Liver (tissue), 9 donors: ENCODE results near the gene MGST3. TPM values are rescaled to one million over a fixed set of nuclear protein-coding genes. Genes with fewer than 3 reads are reported as not detected.

Experiments
- DNase-seq: peaks from one replicate; pipeline ENCODE4 v3.0.0-alpha.2; 2017; ENCODE audit warnings: low spot score
- H3K27ac ChIP-seq, 2 donors: one replicate each; pipeline ENCODE4 v1.7.0; 2013; ENCODE audit warnings: inconsistent platforms in 2 of 2, low read length in 2 of 2, control low read depth in 1 of 2, low read depth in 1 of 2, mild to moderate bottlenecking in 1 of 2
- H3K27me3 ChIP-seq, 4 donors: one replicate each; pipeline versions ENCODE4 v1.6.1 to v1.7.0; 2013; ENCODE audit warnings: low read length in 3 of 4, inconsistent platforms in 1 of 4, mild to moderate bottlenecking in 1 of 4, moderate library complexity in 1 of 4; ENCODE audit not compliant: control insufficient read depth in 4 of 4, insufficient read depth in 4 of 4
- H3K36me3 ChIP-seq, 4 donors: one replicate each; pipeline versions ENCODE4 v1.6.1 to v1.7.0; 2013; ENCODE audit warnings: low read length in 3 of 4, mild to moderate bottlenecking in 3 of 4, low read depth in 1 of 4, moderate library complexity in 1 of 4; ENCODE audit not compliant: control insufficient read depth in 4 of 4, insufficient read depth in 3 of 4
- H3K4me1 ChIP-seq, 4 donors: one replicate each; pipeline versions ENCODE4 v1.6.1 to v1.7.0; 2013; ENCODE audit warnings: low read length in 3 of 4, mild to moderate bottlenecking in 3 of 4, moderate library complexity in 1 of 4; ENCODE audit not compliant: control insufficient read depth in 4 of 4, insufficient read depth in 4 of 4
- H3K4me3 ChIP-seq, 3 donors: one replicate each; pipeline versions ENCODE4 v1.6.1 to v1.7.0; 2013; ENCODE audit warnings: low read length in 3 of 3, control low read depth in 1 of 3, low read depth in 1 of 3, mild to moderate bottlenecking in 1 of 3
- H3K9ac ChIP-seq, 2 donors: one replicate each; pipeline ENCODE4 v1.7.0; 2013; ENCODE audit warnings: low read length in 2 of 2, mild to moderate bottlenecking in 2 of 2, moderate library complexity in 2 of 2, control low read depth in 1 of 2, low read depth in 1 of 2
- H3K9me3 ChIP-seq, 4 donors: one replicate each; pipeline versions ENCODE4 v1.6.1 to v1.7.0; 2013; ENCODE audit warnings: low read length in 3 of 4; ENCODE audit not compliant: control insufficient read depth in 4 of 4
- EGR1 ChIP-seq, 2 donors: IDR thresholded peaks; 2 replicates each; pipeline ENCODE4 v1.6.1; 2016 to 2018; ENCODE audit warnings: antibody characterized with exemption in 2 of 2, low read depth in 2 of 2
- FOXA1 ChIP-seq: IDR thresholded peaks from 2 replicates; pipeline ENCODE4 v1.6.1; 2016; ENCODE audit warnings: antibody characterized with exemption
- FOXA2 ChIP-seq: IDR thresholded peaks from 2 replicates; pipeline ENCODE4 v1.6.1; 2016; ENCODE audit warnings: antibody characterized with exemption
- GABPA ChIP-seq, 2 donors: IDR thresholded peaks in 1 of 2; conservative IDR thresholded peaks in 1 of 2; 2 replicates each; pipeline ENCODE4 v1.6.1; 2016; ENCODE audit warnings: antibody characterized with exemption in 2 of 2, mild to moderate bottlenecking in 1 of 2, moderate library complexity in 1 of 2
- HNF4A ChIP-seq, 2 donors: conservative IDR thresholded peaks; 2 replicates each; pipeline ENCODE4 v1.6.1; 2016; ENCODE audit warnings: antibody characterized with exemption in 2 of 2, mild to moderate bottlenecking in 2 of 2
- HNF4G ChIP-seq: IDR thresholded peaks from 2 replicates; pipeline ENCODE4 v1.6.1; 2016; ENCODE audit warnings: antibody characterized with exemption
- JUND ChIP-seq, 2 donors: IDR thresholded peaks; 2 replicates each; pipeline ENCODE4 v1.6.1; 2016; ENCODE audit warnings: antibody characterized with exemption in 2 of 2
- RAD21 ChIP-seq, 2 donors: IDR thresholded peaks; 2 replicates each; pipeline ENCODE4 v1.6.1; 2016; ENCODE audit warnings: antibody characterized with exemption in 2 of 2, mild to moderate bottlenecking in 2 of 2
- RXRA ChIP-seq, 2 donors: IDR thresholded peaks; 2 replicates each; pipeline ENCODE4 v1.6.1; 2017 to 2018; ENCODE audit warnings: antibody characterized with exemption in 2 of 2, mild to moderate bottlenecking in 1 of 2
- SP1 ChIP-seq: IDR thresholded peaks from 2 replicates; pipeline ENCODE4 v1.6.1; 2018; ENCODE audit warnings: antibody characterized with exemption, mild to moderate bottlenecking
- TAF1 ChIP-seq: conservative IDR thresholded peaks from 2 replicates; pipeline ENCODE4 v1.6.1; 2016; ENCODE audit warnings: antibody characterized with exemption, mild to moderate bottlenecking
- YY1 ChIP-seq: IDR thresholded peaks from 2 replicates; pipeline ENCODE4 v1.6.1; 2016; ENCODE audit warnings: antibody characterized with exemption, mild to moderate bottlenecking
- WGBS: extraction: QIAGEN DNeasy Blood & Tissue Kit; methylation state at CpG from one replicate; pipeline ENCODE4 v1.1.7; 2013; 5-methylcytosine and 5-hydroxymethylcytosine counted together
- polyA plus RNA-seq, 2 donors: library from polyadenylated mRNA; stranded (reverse) in 1 of 2; unstranded in 1 of 2; fragments of 200-250 nt in 1 of 2; fragments of >200 nt in 1 of 2; fragmentation: Nextera tagmentation in 1 of 2; extraction: Ambion mirVana in 1 of 2; gene quantifications; one replicate each; pipeline versions ENCODE4 v1.2.1 to v1.2.3, GENCODE V29; 2013 to 2015
- total RNA-seq, 2 donors: library from RNA; depleted of rRNA; stranded (reverse); fragments of >200 nt; gene quantifications; one replicate each; pipeline ENCODE4 v1.2.3, GENCODE V29; 2014
- TF ChIP-seq, protein P1 (sequence below): IDR thresholded peaks from 2 replicates; pipeline ENCODE4 v1.6.1; 2016; ENCODE audit warnings: antibody characterized with exemption
- TF ChIP-seq, protein P2 (sequence below): IDR thresholded peaks from 2 replicates; pipeline ENCODE4 v1.6.1; 2016; ENCODE audit warnings: antibody characterized with exemption, mild to moderate bottlenecking
- TF ChIP-seq, protein P3 (sequence below): IDR thresholded peaks from 2 replicates; pipeline ENCODE4 v1.6.1; 2016; ENCODE audit warnings: antibody characterized with exemption
- donor health status: healthy.
- donor health status: healthy.
- donor health status: healthy.
- donor health status: healthy.
- donor health status: healthy.

MGST3 gene
- total and polyA plus RNA-seq, 4 donors = 68.7 to 307 (median 181) TPM

DNA sequence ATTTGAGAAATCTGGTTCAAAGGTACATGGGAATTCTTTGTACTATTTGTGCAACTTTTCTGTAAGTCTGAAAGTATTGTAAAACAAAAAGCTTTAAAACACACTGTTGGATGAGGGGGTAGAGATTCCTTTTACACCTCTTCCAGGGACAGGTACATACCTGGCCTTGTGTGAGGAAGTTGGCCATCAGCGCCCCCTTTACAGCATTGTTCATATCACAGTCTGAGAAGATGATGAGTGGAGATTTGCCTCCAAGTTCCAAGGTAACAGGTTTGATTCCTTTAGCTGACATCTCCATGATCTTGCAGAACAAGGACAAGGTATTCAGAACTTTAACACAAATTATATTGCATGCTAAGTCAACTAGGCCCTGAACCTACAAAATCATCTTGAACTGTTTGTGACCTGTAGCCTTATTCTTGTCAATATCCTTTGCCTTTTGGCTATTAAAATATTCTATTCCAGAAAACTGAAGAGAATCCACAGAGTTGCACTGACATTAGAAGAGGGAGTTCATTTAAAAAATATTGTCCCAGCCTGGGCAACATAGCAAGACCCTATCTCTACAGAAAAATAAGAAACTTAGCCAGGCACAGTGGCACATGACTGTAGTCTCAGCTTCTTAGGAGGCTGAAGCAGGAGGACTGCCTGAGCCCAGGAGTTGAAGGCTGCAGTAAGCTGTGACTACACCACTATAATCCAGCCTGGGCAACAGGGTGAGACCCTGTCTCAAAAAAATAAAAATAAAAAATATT, 48.4 kb downstream of the MGST3 start:
- H3K36me3 ChIP-seq = peaks cover 5 to 47% (median 37%) of the 10 kb centered on the region in 4 donors

DNA sequence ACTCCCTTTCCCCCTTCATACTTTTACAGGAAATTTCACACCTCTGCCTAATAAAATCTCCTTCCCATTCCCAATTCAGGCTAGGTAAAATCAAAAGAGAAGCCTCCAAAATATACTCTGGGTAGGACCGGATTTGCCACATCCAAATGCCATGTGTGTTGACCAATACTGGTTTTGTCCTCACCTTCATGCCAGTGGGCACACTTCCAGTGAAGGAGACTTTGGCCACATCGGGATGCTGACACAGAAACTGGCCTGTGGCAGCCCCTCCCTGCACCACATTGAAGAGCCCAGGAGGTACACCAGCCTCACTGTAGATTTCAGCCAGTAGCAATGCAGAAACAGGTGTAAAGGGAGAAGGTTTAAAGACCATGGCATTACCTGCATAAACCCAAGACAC, 49.3 kb downstream of the MGST3 start:
- H3K9ac ChIP-seq = no peak overlapping the region
- peak overlapping the region; percentile 19 to 69 for H3K27ac ChIP-seq
- no peak overlapping the region for H3K4me3 ChIP-seq
- 32% methylated on average over 2 of the region's 2 CpGs for WGBS
- no peaks in the 10 kb centered on the region for H3K27me3 ChIP-seq
- H3K36me3 ChIP-seq = peaks cover 5 to 47% (median 37%) of the 10 kb centered on the region in 4 donors
- no peaks in the 10 kb centered on the region for H3K9me3 ChIP-seq
- DNase-seq = no peak
- H3K4me1 ChIP-seq = peaks cover 0 to 18% (median 9%) of the 10 kb centered on the region in 4 donors
- TF ChIP-seq SP1 = peak; percentile 89
- TF ChIP-seq RAD21 (IDR thresholded peaks at IDR 0.05) = peak; percentile 44 to 58
- TF ChIP-seq, protein P1, sequence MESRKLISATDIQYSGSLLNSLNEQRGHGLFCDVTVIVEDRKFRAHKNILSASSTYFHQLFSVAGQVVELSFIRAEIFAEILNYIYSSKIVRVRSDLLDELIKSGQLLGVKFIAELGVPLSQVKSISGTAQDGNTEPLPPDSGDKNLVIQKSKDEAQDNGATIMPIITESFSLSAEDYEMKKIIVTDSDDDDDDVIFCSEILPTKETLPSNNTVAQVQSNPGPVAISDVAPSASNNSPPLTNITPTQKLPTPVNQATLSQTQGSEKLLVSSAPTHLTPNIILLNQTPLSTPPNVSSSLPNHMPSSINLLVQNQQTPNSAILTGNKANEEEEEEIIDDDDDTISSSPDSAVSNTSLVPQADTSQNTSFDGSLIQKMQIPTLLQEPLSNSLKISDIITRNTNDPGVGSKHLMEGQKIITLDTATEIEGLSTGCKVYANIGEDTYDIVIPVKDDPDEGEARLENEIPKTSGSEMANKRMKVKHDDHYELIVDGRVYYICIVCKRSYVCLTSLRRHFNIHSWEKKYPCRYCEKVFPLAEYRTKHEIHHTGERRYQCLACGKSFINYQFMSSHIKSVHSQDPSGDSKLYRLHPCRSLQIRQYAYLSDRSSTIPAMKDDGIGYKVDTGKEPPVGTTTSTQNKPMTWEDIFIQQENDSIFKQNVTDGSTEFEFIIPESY = peak; percentile 35
- TF ChIP-seq, protein P2, sequence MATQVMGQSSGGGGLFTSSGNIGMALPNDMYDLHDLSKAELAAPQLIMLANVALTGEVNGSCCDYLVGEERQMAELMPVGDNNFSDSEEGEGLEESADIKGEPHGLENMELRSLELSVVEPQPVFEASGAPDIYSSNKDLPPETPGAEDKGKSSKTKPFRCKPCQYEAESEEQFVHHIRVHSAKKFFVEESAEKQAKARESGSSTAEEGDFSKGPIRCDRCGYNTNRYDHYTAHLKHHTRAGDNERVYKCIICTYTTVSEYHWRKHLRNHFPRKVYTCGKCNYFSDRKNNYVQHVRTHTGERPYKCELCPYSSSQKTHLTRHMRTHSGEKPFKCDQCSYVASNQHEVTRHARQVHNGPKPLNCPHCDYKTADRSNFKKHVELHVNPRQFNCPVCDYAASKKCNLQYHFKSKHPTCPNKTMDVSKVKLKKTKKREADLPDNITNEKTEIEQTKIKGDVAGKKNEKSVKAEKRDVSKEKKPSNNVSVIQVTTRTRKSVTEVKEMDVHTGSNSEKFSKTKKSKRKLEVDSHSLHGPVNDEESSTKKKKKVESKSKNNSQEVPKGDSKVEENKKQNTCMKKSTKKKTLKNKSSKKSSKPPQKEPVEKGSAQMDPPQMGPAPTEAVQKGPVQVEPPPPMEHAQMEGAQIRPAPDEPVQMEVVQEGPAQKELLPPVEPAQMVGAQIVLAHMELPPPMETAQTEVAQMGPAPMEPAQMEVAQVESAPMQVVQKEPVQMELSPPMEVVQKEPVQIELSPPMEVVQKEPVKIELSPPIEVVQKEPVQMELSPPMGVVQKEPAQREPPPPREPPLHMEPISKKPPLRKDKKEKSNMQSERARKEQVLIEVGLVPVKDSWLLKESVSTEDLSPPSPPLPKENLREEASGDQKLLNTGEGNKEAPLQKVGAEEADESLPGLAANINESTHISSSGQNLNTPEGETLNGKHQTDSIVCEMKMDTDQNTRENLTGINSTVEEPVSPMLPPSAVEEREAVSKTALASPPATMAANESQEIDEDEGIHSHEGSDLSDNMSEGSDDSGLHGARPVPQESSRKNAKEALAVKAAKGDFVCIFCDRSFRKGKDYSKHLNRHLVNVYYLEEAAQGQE = no peak
- TF ChIP-seq YY1 = peak; percentile 28
- TF ChIP-seq RXRA (IDR thresholded peaks at IDR 0.05) = peak; percentile 92
- peak; percentile 70 for TF ChIP-seq HNF4G
- no peak for TF ChIP-seq EGR1 (IDR thresholded peaks at IDR 0.05; ENCODE audit: low read depth in 2 of 2)
- TF ChIP-seq FOXA2 = peak; percentile 48

More for the DNA sequence above, 48.4 kb downstream of the MGST3 start:
- Histone ChIP-seq H3K9ac (no peak overlapping the region), H3K9me3 (no peaks in the 10 kb centered on the region), H3K27me3 (no peaks in the 10 kb centered on the region), H3K4me1 (peaks cover 0 to 18% (median 9%) of the 10 kb centered on the region in 4 donors), H3K4me3 (no peak overlapping the region), H3K27ac (peak overlapping the region in 1 of 2 donors; percentile 69)
- DNase-seq = no peak
- TF ChIP-seq, protein P1 = no peak
- TF ChIP-seq GABPA (IDR thresholded peaks at IDR 0.05 in 1 of 2, conservative IDR thresholded peaks at IDR 0.05 in 1 of 2) (no peak), YY1 (no peak), HNF4G (no peak), SP1 (no peak), RAD21 (IDR thresholded peaks at IDR 0.05) (no peak), EGR1 (IDR thresholded peaks at IDR 0.05; ENCODE audit: low read depth in 2 of 2) (no peak), FOXA2 (no peak), RXRA (IDR thresholded peaks at IDR 0.05) (no peak), HNF4A (conservative IDR thresholded peaks at IDR 0.05) (no peak), JUND (IDR thresholded peaks at IDR 0.05) (no peak), FOXA1 (no peak), TAF1 (no peak)
- TF ChIP-seq, protein P3, sequence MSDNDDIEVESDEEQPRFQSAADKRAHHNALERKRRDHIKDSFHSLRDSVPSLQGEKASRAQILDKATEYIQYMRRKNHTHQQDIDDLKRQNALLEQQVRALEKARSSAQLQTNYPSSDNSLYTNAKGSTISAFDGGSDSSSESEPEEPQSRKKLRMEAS = no peak
- TF ChIP-seq, protein P2 = no peak
- 93% methylated on average over 1 of the region's 1 CpG for WGBS
